PC-3 (cell line): Measurements from ENCODE around the gene VPS26B.

Experiments
- EZH2 ChIP-seq: fragments of 300-600 bp; sonication (generic); IDR thresholded peaks from one replicate; pipeline ENCODE4 v1.6.1; 2017; ENCODE audit warnings: antibody characterized with exemption, mild to moderate bottlenecking, low read length; ENCODE audit not compliant: unreplicated experiment
- EZH2phosphoT487 ChIP-seq: fragments of 300-600 bp; sonication (generic); IDR thresholded peaks from 2 replicates; pipeline ENCODE4 v1.6.1; 2018; ENCODE audit warnings: mild to moderate bottlenecking, antibody characterized with exemption, low read length, borderline replicate concordance
- TF ChIP-seq, protein P1 (sequence below): fragments of 300-600 bp; sonication (generic); conservative IDR thresholded peaks from 2 replicates; pipeline ENCODE4 v1.5.1; 2017; ENCODE audit warnings: antibody characterized with exemption, low read depth, mild to moderate bottlenecking, low read length

DNA sequence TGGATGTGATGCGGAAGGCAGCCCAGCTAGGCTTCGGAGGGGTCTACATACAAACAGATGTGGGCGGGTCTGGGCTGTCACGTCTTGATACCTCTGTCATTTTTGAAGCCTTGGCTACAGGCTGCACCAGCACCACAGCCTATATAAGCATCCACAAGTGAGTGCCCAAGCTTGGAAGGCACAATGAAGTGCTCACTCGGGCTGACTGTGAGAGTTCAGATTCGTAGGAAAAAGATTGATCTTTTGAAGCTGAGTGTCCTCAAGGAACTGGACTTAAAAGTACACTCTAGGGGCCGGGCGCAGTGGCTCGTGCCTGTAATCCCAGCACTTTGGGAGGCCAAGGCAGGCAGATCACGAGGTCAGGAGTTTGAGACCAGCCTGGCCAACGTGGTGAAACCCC lies 32.6 kb downstream of the VPS26B start:
- TF ChIP-seq, protein P1, sequence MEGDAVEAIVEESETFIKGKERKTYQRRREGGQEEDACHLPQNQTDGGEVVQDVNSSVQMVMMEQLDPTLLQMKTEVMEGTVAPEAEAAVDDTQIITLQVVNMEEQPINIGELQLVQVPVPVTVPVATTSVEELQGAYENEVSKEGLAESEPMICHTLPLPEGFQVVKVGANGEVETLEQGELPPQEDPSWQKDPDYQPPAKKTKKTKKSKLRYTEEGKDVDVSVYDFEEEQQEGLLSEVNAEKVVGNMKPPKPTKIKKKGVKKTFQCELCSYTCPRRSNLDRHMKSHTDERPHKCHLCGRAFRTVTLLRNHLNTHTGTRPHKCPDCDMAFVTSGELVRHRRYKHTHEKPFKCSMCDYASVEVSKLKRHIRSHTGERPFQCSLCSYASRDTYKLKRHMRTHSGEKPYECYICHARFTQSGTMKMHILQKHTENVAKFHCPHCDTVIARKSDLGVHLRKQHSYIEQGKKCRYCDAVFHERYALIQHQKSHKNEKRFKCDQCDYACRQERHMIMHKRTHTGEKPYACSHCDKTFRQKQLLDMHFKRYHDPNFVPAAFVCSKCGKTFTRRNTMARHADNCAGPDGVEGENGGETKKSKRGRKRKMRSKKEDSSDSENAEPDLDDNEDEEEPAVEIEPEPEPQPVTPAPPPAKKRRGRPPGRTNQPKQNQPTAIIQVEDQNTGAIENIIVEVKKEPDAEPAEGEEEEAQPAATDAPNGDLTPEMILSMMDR = no peak
- TF ChIP-seq EZH2 (no peak), EZH2phosphoT487 (no peak)
